Ishikawa (cell line): Measurements from ENCODE around the gene ST6GALNAC2.

Experiments used
- CEBPB ChIP-seq: IDR thresholded peaks from 2 replicates; pipeline ENCODE4 v1.6.1; 2012
- EGR1 ChIP-seq: IDR thresholded peaks from 2 replicates; pipeline ENCODE4 v1.6.1; 2012
- TF ChIP-seq, protein P1 (sequence below): IDR thresholded peaks from 2 replicates; pipeline ENCODE4 v1.6.1; 2012; ENCODE audit warnings: low read depth, mild to moderate bottlenecking

DNA sequence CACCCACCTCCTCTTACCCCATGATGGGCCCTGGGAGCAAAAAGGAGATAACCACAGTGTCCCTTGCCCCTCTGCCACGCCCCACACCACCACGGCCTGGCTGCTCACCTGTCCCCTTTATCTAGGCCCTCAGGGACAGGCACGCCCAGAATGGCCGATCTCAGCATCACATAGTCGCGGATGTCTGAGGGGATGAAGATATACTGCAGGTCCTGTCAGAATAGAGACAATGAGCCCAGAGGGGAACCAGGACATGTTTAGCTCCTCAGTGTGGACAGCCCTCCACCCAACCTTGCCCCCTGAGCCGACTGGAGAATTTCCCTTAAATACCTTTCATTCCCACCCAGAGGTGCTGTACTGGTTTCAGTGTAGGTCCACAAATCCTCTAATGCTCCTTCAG is 15.2 kb downstream of the ST6GALNAC2 start:
- TF ChIP-seq, protein P1, sequence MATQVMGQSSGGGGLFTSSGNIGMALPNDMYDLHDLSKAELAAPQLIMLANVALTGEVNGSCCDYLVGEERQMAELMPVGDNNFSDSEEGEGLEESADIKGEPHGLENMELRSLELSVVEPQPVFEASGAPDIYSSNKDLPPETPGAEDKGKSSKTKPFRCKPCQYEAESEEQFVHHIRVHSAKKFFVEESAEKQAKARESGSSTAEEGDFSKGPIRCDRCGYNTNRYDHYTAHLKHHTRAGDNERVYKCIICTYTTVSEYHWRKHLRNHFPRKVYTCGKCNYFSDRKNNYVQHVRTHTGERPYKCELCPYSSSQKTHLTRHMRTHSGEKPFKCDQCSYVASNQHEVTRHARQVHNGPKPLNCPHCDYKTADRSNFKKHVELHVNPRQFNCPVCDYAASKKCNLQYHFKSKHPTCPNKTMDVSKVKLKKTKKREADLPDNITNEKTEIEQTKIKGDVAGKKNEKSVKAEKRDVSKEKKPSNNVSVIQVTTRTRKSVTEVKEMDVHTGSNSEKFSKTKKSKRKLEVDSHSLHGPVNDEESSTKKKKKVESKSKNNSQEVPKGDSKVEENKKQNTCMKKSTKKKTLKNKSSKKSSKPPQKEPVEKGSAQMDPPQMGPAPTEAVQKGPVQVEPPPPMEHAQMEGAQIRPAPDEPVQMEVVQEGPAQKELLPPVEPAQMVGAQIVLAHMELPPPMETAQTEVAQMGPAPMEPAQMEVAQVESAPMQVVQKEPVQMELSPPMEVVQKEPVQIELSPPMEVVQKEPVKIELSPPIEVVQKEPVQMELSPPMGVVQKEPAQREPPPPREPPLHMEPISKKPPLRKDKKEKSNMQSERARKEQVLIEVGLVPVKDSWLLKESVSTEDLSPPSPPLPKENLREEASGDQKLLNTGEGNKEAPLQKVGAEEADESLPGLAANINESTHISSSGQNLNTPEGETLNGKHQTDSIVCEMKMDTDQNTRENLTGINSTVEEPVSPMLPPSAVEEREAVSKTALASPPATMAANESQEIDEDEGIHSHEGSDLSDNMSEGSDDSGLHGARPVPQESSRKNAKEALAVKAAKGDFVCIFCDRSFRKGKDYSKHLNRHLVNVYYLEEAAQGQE = no peak
- TF ChIP-seq CEBPB (no peak), EGR1 (no peak)
